Activated B cell treated with CpG ODN at 0.5 μM for 24 hours (primary cell): ENCODE data around the gene C2orf92. TPM values are rescaled to one million over a fixed set of nuclear protein-coding genes. Genes with fewer than 3 reads are reported as not detected.

ENCODE experiments used
- ATAC-seq: fragments of 200-7000 bp; cut with Tn5 transposase; one replicate; pipeline ENCODE4 v1.10.0; 2021; ENCODE audit warnings: low read depth, mild to moderate bottlenecking, moderate library complexity
- CTCF ChIA-PET: fragments of 350-600 bp; sonication (Branson Sonifier 250); formaldehyde crosslinking; loops from one replicate; lab custom pipeline; 2021; ENCODE audit warnings: antibody characterized with exemption; lab: Charles Lee
- POLR2A ChIA-PET: fragments of 350-600 bp; sonication (Branson Sonifier 250); formaldehyde crosslinking; loops from one replicate; lab custom pipeline; 2021; ENCODE audit warnings: antibody characterized with exemption; lab: Charles Lee
- DNase-seq: peaks from one replicate; pipeline ENCODE4 v3.0.0; 2022
- H3K27ac Mint-ChIP-seq: one replicate; pipeline ENCODE4 v1.8.0; 2020; ENCODE audit warnings: mixed read lengths
- H3K27me3 Mint-ChIP-seq: one replicate; pipeline ENCODE4 v1.8.0; 2021; ENCODE audit warnings: mixed read lengths
- H3K36me3 Mint-ChIP-seq: one replicate; pipeline ENCODE4 v1.8.0; 2021; ENCODE audit warnings: low read depth, mixed read lengths
- H3K4me1 Mint-ChIP-seq: one replicate; pipeline ENCODE4 v1.8.0; 2021; ENCODE audit warnings: mixed read lengths
- H3K4me3 Mint-ChIP-seq: one replicate; pipeline ENCODE4 v1.8.0; 2020; ENCODE audit warnings: mild to moderate bottlenecking, mixed read lengths
- H3K9me3 Mint-ChIP-seq: one replicate; pipeline ENCODE4 v1.8.0; 2020; ENCODE audit warnings: mixed read lengths
- CTCF ChIP-seq: fragments of 200-600 bp; IDR thresholded peaks from one replicate; pipeline ENCODE4 v1.8.0; 2022; ENCODE audit warnings: antibody characterized with exemption, mild to moderate bottlenecking
- intact Hi-C: fragments of 100-400 bp; cut with micrococcal nuclease; formaldehyde crosslinking; loops from one replicate; pipeline ENCODE4 v1.15.1; 2024
- total RNA-seq: library from RNA; stranded (reverse); gene quantifications from 2 replicates; pipeline ENCODE4 v1.2.3, GENCODE V29; 2022

Gene C2orf92
- total RNA-seq, 1 donor from 2014 or later, result 14.4 TPM

DNA sequence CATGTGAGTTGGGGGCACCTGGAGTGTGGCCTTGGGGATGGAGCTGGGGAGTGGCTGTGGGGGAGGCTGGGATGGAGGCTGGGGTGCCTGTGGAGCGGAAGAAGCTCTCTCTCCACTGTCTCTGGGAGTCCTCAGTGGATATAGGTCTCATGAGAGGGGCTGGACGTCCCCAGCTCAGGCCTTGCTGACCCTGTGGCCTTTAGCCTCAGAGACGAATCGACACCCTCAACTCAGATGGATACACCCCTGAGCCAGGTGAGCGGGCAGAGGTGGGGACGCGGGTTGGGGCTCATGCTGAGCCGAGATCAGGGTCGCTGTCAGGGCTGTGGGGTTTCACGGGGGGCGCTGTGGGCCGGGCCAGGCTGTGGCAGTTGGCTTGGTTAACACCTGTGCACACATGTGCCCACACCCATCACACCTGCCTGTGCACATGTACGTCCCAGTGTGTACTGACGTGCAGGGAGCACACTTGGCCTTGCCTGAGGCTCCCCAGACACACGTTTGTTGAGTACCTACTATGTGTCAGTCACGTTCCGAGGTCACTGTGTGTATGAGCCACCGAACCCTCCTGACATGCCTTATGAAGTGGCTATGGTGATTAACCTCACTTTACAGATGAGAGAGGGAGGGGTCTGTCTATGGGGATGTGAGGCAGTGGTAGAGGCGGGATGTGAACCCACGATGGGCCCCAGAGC, 64.0 kb downstream of the C2orf92 start:
- Mint-ChIP-seq H3K27ac (no peak overlapping the region), H3K27me3 (no peaks in the 10 kb centered on the region), H3K4me1 (no peaks in the 10 kb centered on the region), H3K9me3 (no peaks in the 10 kb centered on the region), H3K4me3 (no peak overlapping the region), H3K36me3 (no peaks in the 10 kb centered on the region)
- ATAC-seq (no peak), DNase-seq (no peak)
- ChIA-PET CTCF (no interaction called here), POLR2A (no interaction called here)
- no peak for TF ChIP-seq CTCF
- intact Hi-C loops, result no loop called here

GRCh38 chr2:97734061-97735051, 64.8 kb downstream of the C2orf92 start:
- Mint-ChIP-seq H3K36me3 (no peaks in the 10 kb centered on the region), H3K9me3 (no peaks in the 10 kb centered on the region), H3K27ac (no peak overlapping the region), H3K4me1 (no peaks in the 10 kb centered on the region), H3K4me3 (no peak overlapping the region), H3K27me3 (no peaks in the 10 kb centered on the region)
- no peak for TF ChIP-seq CTCF
- CTCF ChIA-PET, result no interaction called here
- intact Hi-C loops, result no loop called here
- no peak for DNase-seq
- no peak for ATAC-seq
- POLR2A ChIA-PET, result no interaction called here

- DNase-seq (no peak), ATAC-seq (no peak)
- H3K36me3 Mint-ChIP-seq, result no peaks in the 10 kb centered on the region
- no peak overlapping the region for H3K4me3 Mint-ChIP-seq
- ChIA-PET POLR2A (no interaction called here), CTCF (no interaction called here)
- H3K4me1 Mint-ChIP-seq, result no peaks in the 10 kb centered on the region
- H3K27ac Mint-ChIP-seq, result no peak overlapping the region
- H3K27me3 Mint-ChIP-seq, result no peaks in the 10 kb centered on the region
- no peaks in the 10 kb centered on the region for H3K9me3 Mint-ChIP-seq
- TF ChIP-seq CTCF, result no peak
- intact Hi-C loops, result no loop called here
These were observed 65.6 kb downstream of the C2orf92 start for GRCh38 chr2:97735161-97735561.

- intact Hi-C loops, result no loop called here
- H3K9me3 Mint-ChIP-seq, result no peaks in the 10 kb centered on the region
- no peak overlapping the region for H3K4me3 Mint-ChIP-seq
- ChIA-PET POLR2A (no interaction called here), CTCF (no interaction called here)
- no peak overlapping the region for H3K27ac Mint-ChIP-seq
- H3K4me1 Mint-ChIP-seq, result peaks cover 5% of the 10 kb centered on the region
- DNase-seq, result no peak
- no peaks in the 10 kb centered on the region for H3K27me3 Mint-ChIP-seq
- no peaks in the 10 kb centered on the region for H3K36me3 Mint-ChIP-seq
- TF ChIP-seq CTCF, result no peak
- ATAC-seq, result no peak
These were observed 66.7 kb downstream of the C2orf92 start for GRCh38 chr2:97736185-97736584.

DNA sequence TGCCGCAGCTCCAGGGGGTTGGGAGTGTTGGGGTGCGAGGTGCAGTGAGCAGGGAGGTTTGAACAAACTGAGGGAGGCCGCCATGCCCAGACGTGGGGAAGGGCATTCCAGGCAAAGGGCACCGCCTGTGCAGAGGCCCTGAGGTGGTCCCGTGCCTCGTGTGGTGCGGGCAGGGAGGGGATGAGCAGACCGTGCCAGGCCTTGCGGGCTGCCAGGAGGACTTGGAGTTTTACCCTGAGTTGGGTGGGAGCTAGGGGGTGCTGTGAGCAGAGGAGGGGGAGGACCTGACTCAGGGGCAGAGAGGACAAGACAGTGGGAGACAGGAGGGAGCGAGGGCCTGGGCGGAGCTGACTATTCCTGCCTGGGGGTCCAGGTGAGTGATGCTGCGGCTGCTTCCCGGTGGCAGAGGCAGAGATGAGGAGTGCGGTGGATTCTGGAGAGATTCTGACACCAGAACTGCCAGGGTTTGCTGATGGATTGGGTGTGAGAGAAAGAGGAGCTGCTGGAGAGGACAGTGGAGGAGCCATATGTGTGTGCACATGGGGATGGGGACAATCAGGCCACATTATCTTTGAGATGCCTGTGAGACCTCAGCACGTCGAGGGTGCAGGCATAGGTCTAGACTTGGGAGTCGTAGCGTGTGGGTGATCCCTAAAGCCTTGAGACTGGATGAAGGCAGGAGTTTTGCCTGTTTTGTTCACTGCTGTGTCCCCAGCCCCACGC, 67.3 kb downstream of the C2orf92 start:
- Mint-ChIP-seq H3K36me3 (no peaks in the 10 kb centered on the region), H3K9me3 (no peaks in the 10 kb centered on the region), H3K4me3 (no peak overlapping the region), H3K27me3 (no peaks in the 10 kb centered on the region), H3K27ac (no peak overlapping the region), H3K4me1 (peaks cover 7% of the 10 kb centered on the region)
- ChIA-PET CTCF (no interaction called here), POLR2A (no interaction called here)
- DNase-seq (no peak), ATAC-seq (no peak)
- intact Hi-C loops, result no loop called here
- TF ChIP-seq CTCF, result no peak
